ENCODE results near the gene ARNT2. TPM values are rescaled to one million over a fixed set of nuclear protein-coding genes. Genes with fewer than 3 reads are reported as not detected.

ARNT2 gene
- total and polyA plus RNA-seq, 2 of the 13 experiments (the other 11 are each of a cell fraction or from before 2014, with no cell fraction given), result 0.69 to 1.7 TPM

- no peak for TF ChIP-seq TERF1 (CRISPR knock-in tag; IDR thresholded peaks at IDR 0.05)
Observed at GRCh38 chr15:80578206-80578595, 174.0 kb downstream of the ARNT2 start (continued).

GRCh38 chr15:80578871-80579270, 174.7 kb downstream of the ARNT2 start:
- no peaks in the 10 kb centered on the region for H3K9me3 ChIP-seq (ENCODE audit: low read length)
- intact Hi-C loops (cut with micrococcal nuclease; ENCODE audit: unreplicated experiment), result no loop called here
- no peaks in the 10 kb centered on the region for H3K36me3 ChIP-seq (replicated peaks in 1 of 2; ENCODE audit: control insufficient read depth in 1 of 2, insufficient read depth in 2 of 2, low read length in 2 of 2)
- peaks cover 3 to 4% of the 10 kb centered on the region in 2 experiments; a peak in 3 of 5 replicates for H3K27me3 ChIP-seq (ENCODE audit: control insufficient read depth in 1 of 2, insufficient read depth in 2 of 2, low read length in 2 of 2)
- no TSS peak for BruUV-seq (replicated peaks)
- TF ChIP-seq FOXK1 (CRISPR knock-in tag; IDR thresholded peaks at IDR 0.05; ENCODE audit: borderline replicate concordance, low read depth) (no peak), ARID4A (CRISPR knock-in tag; IDR thresholded peaks at IDR 0.05; ENCODE audit: borderline replicate concordance) (no peak)
- no peak overlapping the region for H3K9ac ChIP-seq (ENCODE audit: insufficient read depth, low read depth, low read length)
- CTCF ChIA-PET (ENCODE audit: low intra/inter-chr PET ratio, low total read pairs), result no interaction called here
- FAIRE-seq (no peak), ATAC-seq (no peak), DNase-seq (ENCODE audit: low spot score) (no peak)
- WGBS (ENCODE audit: low lambda C conversion rate), result 85% methylated on average over 3 of the region's 7 CpGs
- POLR2A ChIA-PET, result no interaction called here
- H3K4me1 ChIP-seq (ENCODE audit: insufficient read depth, low read length), result peaks cover 10% of the 10 kb centered on the region
- H3K4me2 ChIP-seq (ENCODE audit: low read depth, low read length), result no peak overlapping the region
- no peaks in the 10 kb centered on the region for H4K20me1 ChIP-seq (ENCODE audit: insufficient read depth, low read length)
- no peak overlapping the region for H3K27ac ChIP-seq (ENCODE audit: extremely low read length, insufficient read depth, low read length)
- in situ Hi-C loops (cut with HindIII; ENCODE audit: extremely low pct_ligation_motif_present, low pct_unique_long_range_greater_than_20kb), result no loop called here
- H2AFZ ChIP-seq (ENCODE audit: low read length), result no peak overlapping the region
- no peak overlapping the region for H3K4me3 ChIP-seq (replicated peaks in 1 of 3; ENCODE audit: insufficient read depth in 1 of 3, low read depth in 2 of 3, low read length in 3 of 3)
- H3K79me2 ChIP-seq (ENCODE audit: insufficient read depth, low read length), result no peaks in the 10 kb centered on the region

All from HepG2 (cell line).